Skeletal muscle cell (primary cell): ENCODE measurements around the gene CELA3A.
A peak's percentile ranks its signal among the peaks of the same experiment; 100 is the strongest.

Source experiments
- DNase-seq: peaks from one replicate; pipeline ENCODE4 v3.0.0-alpha.2; 2010; ENCODE audit warnings: low read depth
- H3K4me3 ChIP-seq: 2 replicates; pipeline ENCODE4 v1.5.1; 2011; ENCODE audit warnings: low read depth, mild to moderate bottlenecking, control low read depth, low read length, moderate library complexity

CELA3A gene

GRCh38 chr1:22043198-22043769, 41.8 kb downstream of the CELA3A start:
- no peak overlapping the region for H3K4me3 ChIP-seq
- DNase-seq: no peak

- DNase-seq: peak; percentile 76
Observed at GRCh38 chr1:22044690-22045420, 43.4 kb downstream of the CELA3A start.

GRCh38 chr1:22045604-22046228, 44.3 kb downstream of the CELA3A start:
- DNase-seq: no peak
- H3K4me3 ChIP-seq: no peak overlapping the region

More at GRCh38 chr1:22044690-22045420, 43.4 kb downstream of the CELA3A start:
- H3K4me3 ChIP-seq: no peak overlapping the region

DNA sequence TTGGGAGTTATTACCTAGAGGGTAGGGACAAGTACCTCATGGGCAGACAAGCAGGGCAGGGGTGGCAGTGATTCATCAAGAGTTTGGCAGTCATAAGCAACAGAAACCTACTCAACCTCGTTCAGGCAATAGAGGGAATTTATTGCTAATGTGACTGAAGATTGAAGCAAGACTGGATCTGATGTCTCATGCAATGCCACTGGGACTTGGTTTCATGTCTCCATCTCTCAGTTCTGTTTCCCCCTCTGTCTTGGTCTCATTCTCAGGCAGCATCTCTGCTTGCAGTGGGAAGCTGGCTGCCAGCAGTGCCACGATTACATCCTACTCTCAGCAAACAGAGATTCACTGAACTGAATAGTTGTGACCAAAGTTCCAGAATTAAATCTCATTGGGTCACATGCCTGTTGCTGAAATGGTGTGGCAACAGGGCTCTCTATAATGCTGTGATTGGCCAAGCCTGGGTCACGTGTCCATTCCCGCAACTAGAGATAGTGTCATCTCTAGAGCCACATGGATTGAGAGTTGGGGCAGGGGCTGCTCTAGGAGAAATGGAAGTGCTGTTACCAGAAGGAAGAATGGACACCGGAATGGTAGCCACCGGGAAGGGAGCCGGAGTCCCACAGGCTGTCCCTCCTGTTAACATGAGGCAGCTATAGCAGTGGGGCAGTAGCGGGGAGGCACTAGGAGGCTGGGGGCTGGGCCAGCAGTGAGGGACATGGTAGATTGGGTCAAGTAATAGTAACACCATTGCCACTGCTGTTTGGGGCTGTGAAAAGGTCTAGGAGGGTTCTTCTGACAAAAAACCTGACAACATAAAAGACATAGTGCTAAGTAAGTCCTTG, 47.1 kb downstream of the CELA3A start:
- no peak overlapping the region for H3K4me3 ChIP-seq
- DNase-seq: no peak

DNA sequence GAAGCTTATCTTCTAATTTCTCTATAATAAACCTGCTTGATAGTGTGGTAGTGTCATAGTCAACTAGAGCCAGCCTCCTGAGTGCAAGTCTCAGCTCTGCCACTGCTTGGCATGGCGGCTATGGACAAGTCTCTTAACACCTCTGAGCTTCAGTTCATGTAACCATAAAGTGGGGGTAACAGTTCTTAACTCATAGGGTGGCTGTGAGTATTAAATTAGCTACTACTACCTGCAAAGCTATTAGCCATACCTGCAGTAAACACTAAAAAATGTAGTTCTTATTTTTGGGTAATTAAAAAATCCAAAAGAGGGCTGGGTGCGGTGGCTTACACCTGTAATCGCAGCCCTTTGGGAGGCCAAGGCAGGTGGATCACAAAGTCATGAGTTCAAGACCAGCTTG, 48.9 kb downstream of the CELA3A start:
- no peak overlapping the region for H3K4me3 ChIP-seq
- DNase-seq: no peak

- H3K4me3 ChIP-seq: no peak overlapping the region
Observed at GRCh38 chr1:22051607-22052114, 50.2 kb downstream of the CELA3A start.

GRCh38 chr1:22052115-22053016, 50.9 kb downstream of the CELA3A start, which contains the start of gene CDC42:
Gene CDC42, plus strand, starts transcription at chr1:22052709. Its CDS starts 25,770 bp downstream, at chr1:22078479.
- peak; percentile 87 for DNase-seq

More at GRCh38 chr1:22051607-22052114, 50.2 kb downstream of the CELA3A start:
- DNase-seq: no peak

GRCh38 chr1:22053017-22053860, 51.8 kb downstream of the CELA3A start:
- peak overlapping the region; percentile 82 for H3K4me3 ChIP-seq
- no peak for DNase-seq

More at GRCh38 chr1:22052115-22053016, 50.9 kb downstream of the CELA3A start, which contains the start of gene CDC42:
- H3K4me3 ChIP-seq: peak within 1 kb of the TSS; percentile 82

DNA sequence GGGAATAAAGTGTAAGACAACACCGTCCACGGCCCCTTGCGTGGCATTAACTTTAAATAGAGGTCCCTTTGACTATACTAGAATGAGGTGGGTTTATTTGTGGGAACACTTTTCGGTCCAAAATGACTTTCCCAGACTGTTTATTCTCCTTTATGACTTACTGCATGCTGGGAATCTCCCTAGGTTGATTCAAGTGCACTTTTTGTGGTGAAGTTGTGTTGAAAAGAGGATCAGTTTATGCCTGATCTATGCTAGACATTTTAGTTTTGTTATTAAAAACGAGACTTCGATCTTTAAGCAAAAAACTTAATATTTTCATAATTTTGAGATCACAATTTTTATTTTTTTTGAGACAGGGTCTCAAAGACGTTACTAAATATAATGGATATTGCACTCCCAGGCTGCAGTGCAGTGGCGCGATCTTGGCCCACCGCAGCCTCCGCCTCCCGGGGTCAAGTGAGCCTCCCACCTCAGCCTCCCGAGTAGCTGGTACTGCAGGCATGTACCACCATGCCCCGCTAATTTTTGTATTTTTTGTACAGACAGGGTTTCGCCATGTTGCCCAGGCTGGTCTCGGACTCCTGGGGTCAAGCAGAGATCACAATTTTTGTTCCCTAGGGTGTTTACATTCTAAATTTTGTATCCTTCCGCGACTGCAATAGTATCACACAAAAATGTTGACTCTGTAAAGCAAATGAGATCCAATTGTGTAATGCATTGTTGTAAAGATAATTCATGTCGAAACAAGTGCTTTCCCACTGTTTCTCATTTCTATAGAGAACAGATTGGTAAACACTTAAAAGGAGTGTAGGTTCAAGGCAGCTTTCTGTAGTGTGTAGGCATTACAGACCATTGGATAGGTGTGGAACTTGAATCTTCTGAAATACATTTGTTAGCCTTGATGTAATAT, 52.7 kb downstream of the CELA3A start:
- peak overlapping the region; percentile 82 for H3K4me3 ChIP-seq
- DNase-seq: no peak

- H3K4me3 ChIP-seq: no peak overlapping the region
- DNase-seq: no peak
Observed at GRCh38 chr1:22055463-22055862, 54.0 kb downstream of the CELA3A start.

DNA sequence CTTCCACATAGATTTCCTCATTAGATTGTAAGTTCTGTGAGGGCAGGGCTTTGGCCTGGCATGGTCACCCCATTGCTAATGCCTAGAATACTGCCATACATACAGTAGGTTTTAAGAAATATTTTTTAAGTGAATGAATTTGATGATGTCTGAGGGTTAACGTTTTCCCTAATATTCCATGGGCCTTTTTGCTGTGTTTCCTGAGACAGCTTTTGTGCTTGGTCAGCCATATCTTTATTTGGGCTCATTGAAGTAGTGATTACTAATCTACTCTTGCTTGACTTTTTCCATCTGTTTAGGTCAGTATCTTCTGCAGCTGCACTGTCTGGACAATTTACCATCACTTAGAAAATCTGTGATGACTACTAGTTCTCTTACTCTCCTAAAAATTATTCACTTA, 54.6 kb downstream of the CELA3A start:
- no peak overlapping the region for H3K4me3 ChIP-seq
- DNase-seq: no peak

- H3K4me3 ChIP-seq: no peak overlapping the region
- DNase-seq: no peak
Observed at GRCh38 chr1:22056936-22057335, 55.5 kb downstream of the CELA3A start.

DNA sequence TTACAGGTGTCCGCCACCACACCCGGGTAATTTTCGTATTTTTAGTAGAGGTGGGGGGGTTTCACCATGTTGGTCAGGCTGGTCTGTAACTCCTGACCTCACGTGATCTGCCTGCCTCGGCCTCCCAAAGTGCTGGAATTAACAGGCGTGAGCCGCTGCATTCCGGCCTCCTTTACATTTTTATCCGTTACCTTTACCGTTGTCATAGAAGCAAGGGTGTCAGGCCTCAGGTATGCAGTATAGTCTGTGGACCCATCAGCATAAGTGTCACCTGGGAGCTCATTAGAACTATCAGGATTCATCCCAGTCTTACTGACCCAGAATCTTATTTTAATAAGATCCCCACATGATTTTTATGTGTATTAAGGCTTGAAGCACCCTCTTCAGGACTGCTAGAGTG, 56.4 kb downstream of the CELA3A start:
- H3K4me3 ChIP-seq: no peak overlapping the region
- DNase-seq: no peak
